ENCODE measurements around the gene NKIRAS2. TPM values are rescaled to one million over a fixed set of nuclear protein-coding genes. Genes with fewer than 3 reads are reported as not detected.

Gene NKIRAS2
- total RNA-seq, 1 donor, result 27.1 TPM

- DNase-seq (ENCODE audit: low read depth), result no peak
- H3K4me3 ChIP-seq (ENCODE audit: low read depth, low read length), result no peak overlapping the region
- TF ChIP-seq CTCF (IDR thresholded peaks at IDR 0.05; ENCODE audit: insufficient read depth, low read length), result no peak
These were observed 52.7 kb downstream of the NKIRAS2 start for GRCh38 chr17:42072323-42073187.

Other genes with a start within 250 kb of the NKIRAS2 start
- gene JUP, start 233.4 kb upstream of the NKIRAS2 start, total RNA-seq (ENCODE audit: low replicate concordance), result 4.7 and 8.9 TPM in 2 replicates
- gene P3H4, start 208.1 kb upstream of the NKIRAS2 start, total RNA-seq (ENCODE audit: low replicate concordance), result 30.2 and 35.5 TPM in 2 replicates
- 187 and 270 TPM in 2 replicates for gene FKBP10, start 207.1 kb upstream of the NKIRAS2 start, total RNA-seq (ENCODE audit: low replicate concordance)
- 38.5 and 93.2 TPM in 2 replicates for gene NT5C3B, start 183.9 kb upstream of the NKIRAS2 start, total RNA-seq (ENCODE audit: low replicate concordance)
- 0.09 and 0.90 TPM in 2 replicates for gene KLHL10, start 182.3 kb upstream of the NKIRAS2 start, total RNA-seq (ENCODE audit: low replicate concordance)
- 29.0 and 30.4 TPM in 2 replicates for gene KLHL11, start 154.7 kb upstream of the NKIRAS2 start, total RNA-seq (ENCODE audit: low replicate concordance)
- 64.1 and 159 TPM in 2 replicates for gene ACLY, start 101.1 kb upstream of the NKIRAS2 start, total RNA-seq (ENCODE audit: low replicate concordance)
- gene ODAD4, start 89.5 kb upstream of the NKIRAS2 start, total RNA-seq (ENCODE audit: low replicate concordance), result 0.16 and 1.2 TPM in 2 replicates
- 64.3 and 84.2 TPM in 2 replicates for gene CNP, start 53.3 kb upstream of the NKIRAS2 start, total RNA-seq (ENCODE audit: low replicate concordance)
- 58.0 and 131 TPM in 2 replicates for gene DNAJC7, start 2.7 kb upstream of the NKIRAS2 start, total RNA-seq (ENCODE audit: low replicate concordance)
- 0.09 and 0.49 TPM in 2 replicates for gene C17orf113, start 30.5 kb downstream of the NKIRAS2 start, total RNA-seq (ENCODE audit: low replicate concordance)
- gene ZNF385C, start 78.4 kb downstream of the NKIRAS2 start, total RNA-seq (ENCODE audit: low replicate concordance), result not detected in 2 replicates
- gene DHX58, start 92.6 kb downstream of the NKIRAS2 start, total RNA-seq (ENCODE audit: low replicate concordance), result 11.3 and 24.3 TPM in 2 replicates
- 8.5 and 13.7 TPM in 2 replicates for gene KAT2A, start 101.3 kb downstream of the NKIRAS2 start, total RNA-seq (ENCODE audit: low replicate concordance)
- gene HSPB9, start 102.7 kb downstream of the NKIRAS2 start, total RNA-seq (ENCODE audit: low replicate concordance), result not detected in 2 replicates
- gene RAB5C, start 134.9 kb downstream of the NKIRAS2 start, total RNA-seq (ENCODE audit: low replicate concordance), result 8.3 and 82.2 TPM in 2 replicates
- 0.09 TPM in 1 of 2 replicates, not detected in the other for gene KCNH4, start 161.1 kb downstream of the NKIRAS2 start, total RNA-seq (ENCODE audit: low replicate concordance)
- not detected in 2 replicates for gene HCRT, start 165.4 kb downstream of the NKIRAS2 start, total RNA-seq (ENCODE audit: low replicate concordance)
- 14.8 and 33.8 TPM in 2 replicates for gene GHDC, start 174.4 kb downstream of the NKIRAS2 start, total RNA-seq (ENCODE audit: low replicate concordance)

Measured in fibroblast of the aortic adventitia (primary cell).